Effector memory CD4-positive, alpha-beta T cell (primary cell): ENCODE measurements around the gene CD34.

ENCODE experiments used
- DNase-seq, 3 donors: peaks; one replicate each; pipeline ENCODE4 v3.0.0-alpha.2; 2020
- H3K27ac ChIP-seq: 2 replicates; pipeline ENCODE4 v1.7.0; 2013; ENCODE audit warnings: mild to moderate bottlenecking, low read length, moderate library complexity; ENCODE audit not compliant: insufficient read depth, poor library complexity, severe bottlenecking
- H3K27me3 ChIP-seq: replicated peaks from 2 replicates; pipeline ENCODE4 v1.7.0; 2013; ENCODE audit warnings: mild to moderate bottlenecking, low read length; ENCODE audit not compliant: insufficient read depth, control insufficient read depth, poor library complexity, severe bottlenecking
- H3K36me3 ChIP-seq: 2 replicates; pipeline ENCODE4 v1.7.0; 2013; ENCODE audit warnings: mild to moderate bottlenecking, low read length, moderate library complexity; ENCODE audit not compliant: control insufficient read depth, insufficient read depth
- H3K4me1 ChIP-seq: 2 replicates; pipeline ENCODE4 v1.7.0; 2013; ENCODE audit warnings: low read length, mild to moderate bottlenecking; ENCODE audit not compliant: control insufficient read depth, insufficient read depth, poor library complexity, severe bottlenecking
- H3K4me3 ChIP-seq: 2 replicates; pipeline ENCODE4 v1.7.0; 2013; ENCODE audit warnings: low read length, low read depth, mild to moderate bottlenecking; ENCODE audit not compliant: insufficient read depth, poor library complexity, severe bottlenecking
- H3K9me3 ChIP-seq: 2 replicates; pipeline ENCODE4 v1.7.0; 2013; ENCODE audit warnings: mild to moderate bottlenecking, low read length, moderate library complexity; ENCODE audit not compliant: control insufficient read depth

CD34 gene

GRCh38 chr1:207868774-207869721 lies 41.9 kb downstream of the CD34 start:
- peak overlapping the region; percentile 71 for H3K27ac ChIP-seq
- peak; percentile 52 to 61 (median 58) for DNase-seq
- H3K4me3 ChIP-seq: peak overlapping the region; percentile 80
- H3K27me3 ChIP-seq: no peaks in the 10 kb centered on the region
- no peaks in the 10 kb centered on the region for H3K9me3 ChIP-seq
- peaks cover 51% of the 10 kb centered on the region for H3K4me1 ChIP-seq
- no peaks in the 10 kb centered on the region for H3K36me3 ChIP-seq

- H3K4me3 ChIP-seq: peak overlapping the region; percentile 80
- H3K27me3 ChIP-seq: no peaks in the 10 kb centered on the region
- H3K27ac ChIP-seq: peak overlapping the region; percentile 71
- DNase-seq: peak in 1 of 3 donors; percentile 29
- H3K4me1 ChIP-seq: peaks cover 50% of the 10 kb centered on the region
- no peaks in the 10 kb centered on the region for H3K36me3 ChIP-seq
- H3K9me3 ChIP-seq: no peaks in the 10 kb centered on the region
Measured at GRCh38 chr1:207868251-207868773, 42.6 kb downstream of the CD34 start.

GRCh38 chr1:207867136-207868109 lies 43.5 kb downstream of the CD34 start:
- H3K9me3 ChIP-seq: no peaks in the 10 kb centered on the region
- H3K4me3 ChIP-seq: peak overlapping the region; percentile 80
- peaks cover 43% of the 10 kb centered on the region for H3K4me1 ChIP-seq
- no peaks in the 10 kb centered on the region for H3K36me3 ChIP-seq
- H3K27me3 ChIP-seq: no peaks in the 10 kb centered on the region
- DNase-seq: peak in 1 of 3 donors; percentile 8
- H3K27ac ChIP-seq: peak overlapping the region; percentile 71

- DNase-seq: no peak
- Histone ChIP-seq H3K4me3 (peak overlapping the region; percentile 80), H3K9me3 (no peaks in the 10 kb centered on the region), H3K27me3 (no peaks in the 10 kb centered on the region), H3K36me3 (no peaks in the 10 kb centered on the region), H3K27ac (peak overlapping the region; percentile 71), H3K4me1 (peaks cover 40% of the 10 kb centered on the region)
Measured at GRCh38 chr1:207866471-207867135, 44.3 kb downstream of the CD34 start.

- no peaks in the 10 kb centered on the region for H3K27me3 ChIP-seq
- H3K27ac ChIP-seq: peak overlapping the region; percentile 19
- H3K4me1 ChIP-seq: peaks cover 43% of the 10 kb centered on the region
- no peaks in the 10 kb centered on the region for H3K9me3 ChIP-seq
- H3K4me3 ChIP-seq: no peak overlapping the region
- peaks cover 6% of the 10 kb centered on the region for H3K36me3 ChIP-seq
- DNase-seq: peak in 1 of 3 donors; percentile 10
Measured at GRCh38 chr1:207863893-207864535, 46.9 kb downstream of the CD34 start.

- DNase-seq: no peak
- H3K9me3 ChIP-seq: no peaks in the 10 kb centered on the region
- H3K27me3 ChIP-seq: no peaks in the 10 kb centered on the region
- H3K4me1 ChIP-seq: peaks cover 39% of the 10 kb centered on the region
- H3K36me3 ChIP-seq: peaks cover 6% of the 10 kb centered on the region
- H3K4me3 ChIP-seq: no peak overlapping the region
- peak overlapping the region; percentile 42 for H3K27ac ChIP-seq
Measured at GRCh38 chr1:207862241-207862787, 48.6 kb downstream of the CD34 start.

GRCh38 chr1:207861442-207862177 lies 49.3 kb downstream of the CD34 start:
- peaks cover 33% of the 10 kb centered on the region for H3K4me1 ChIP-seq
- no peaks in the 10 kb centered on the region for H3K9me3 ChIP-seq
- no peak overlapping the region for H3K4me3 ChIP-seq
- DNase-seq: peak in 1 of 3 donors; percentile 20
- H3K36me3 ChIP-seq: peaks cover 6% of the 10 kb centered on the region
- peak overlapping the region; percentile 42 for H3K27ac ChIP-seq
- no peaks in the 10 kb centered on the region for H3K27me3 ChIP-seq

- H3K4me1 ChIP-seq: peaks cover 30% of the 10 kb centered on the region
- DNase-seq: no peak
- H3K27ac ChIP-seq: no peak overlapping the region
- H3K9me3 ChIP-seq: no peaks in the 10 kb centered on the region
- H3K36me3 ChIP-seq: peaks cover 6% of the 10 kb centered on the region
- no peaks in the 10 kb centered on the region for H3K27me3 ChIP-seq
- no peak overlapping the region for H3K4me3 ChIP-seq
Measured at GRCh38 chr1:207860531-207860930, 50.4 kb downstream of the CD34 start.
